GM18507 (cell line): ENCODE data around the gene C19orf12.
"Not testable (repeated sequence)": the region's sequence is repeated elsewhere in the genome, so short reads cannot be mapped to it uniquely, and the experiment has no call there.

ENCODE experiments used
- DNase-seq: peaks from one replicate; pipeline ENCODE4 v3.0.0; 2011; ENCODE audit warnings: low read depth; ENCODE audit not compliant: insufficient read length; ENCODE audit errors: extremely low spot score
- FAIRE-seq: peaks from 2 replicates; lab custom pipeline; 2011; peaks lifted over from hg19 to GRCh38; lab: Jason Lieb, UNC

C19orf12 gene

GRCh38 chr19:29737461-29738000 lies 22.5 kb upstream of the C19orf12 start:
- FAIRE-seq (no peak), DNase-seq (no peak)

GRCh38 chr19:29735829-29736228 lies 20.8 kb upstream of the C19orf12 start:
- DNase-seq (no peak), FAIRE-seq (no peak)

GRCh38 chr19:29731331-29731850 lies 16.3 kb upstream of the C19orf12 start:
- FAIRE-seq: no peak

GRCh38 chr19:29727906-29728305 lies 12.8 kb upstream of the C19orf12 start:
- FAIRE-seq (no peak), DNase-seq (no peak)

More at GRCh38 chr19:29731331-29731850, 16.3 kb upstream of the C19orf12 start:
- DNase-seq: no peak

- DNase-seq: no peak
- FAIRE-seq: no peak
Measured at GRCh38 chr19:29724746-29725145, 9.7 kb upstream of the C19orf12 start.

GRCh38 chr19:29724102-29724641 lies 9.1 kb upstream of the C19orf12 start:
- DNase-seq: no peak
- no peak for FAIRE-seq

- DNase-seq: no peak
- no peak for FAIRE-seq
Measured at GRCh38 chr19:29717051-29717450, 2.0 kb upstream of the C19orf12 start.

- peak; percentile 64 for FAIRE-seq
- no peak for DNase-seq
Measured at GRCh38 chr19:29715701-29716581, 880 bp upstream of the C19orf12 start.

GRCh38 chr19:29714371-29714952 lies 599 bp downstream of the C19orf12 start:
- DNase-seq (no peak), FAIRE-seq (no peak)

GRCh38 chr19:29712744-29713516 lies 2.1 kb downstream of the C19orf12 start:
- no peak for FAIRE-seq
- DNase-seq: no peak

GRCh38 chr19:29711584-29712132 lies 3.4 kb downstream of the C19orf12 start:
- FAIRE-seq: no peak
- no peak for DNase-seq

GRCh38 chr19:29709440-29709798 lies 5.6 kb downstream of the C19orf12 start:
- FAIRE-seq, DNase-seq: not testable (repeated sequence)

GRCh38 chr19:29708554-29709439 lies 6.3 kb downstream of the C19orf12 start:
- FAIRE-seq: no peak
- DNase-seq: no peak

GRCh38 chr19:29706635-29707034 lies 8.4 kb downstream of the C19orf12 start:
- FAIRE-seq (no peak), DNase-seq (no peak)

- FAIRE-seq: no peak
Measured at GRCh38 chr19:29705706-29706105, 9.4 kb downstream of the C19orf12 start.

GRCh38 chr19:29704562-29705558 lies 10.2 kb downstream of the C19orf12 start:
- no peak for DNase-seq
- peak; percentile 56 for FAIRE-seq

More at GRCh38 chr19:29705706-29706105, 9.4 kb downstream of the C19orf12 start:
- no peak for DNase-seq

GRCh38 chr19:29702963-29703320 lies 12.1 kb downstream of the C19orf12 start:
- FAIRE-seq (no peak), DNase-seq (no peak)
